K562 (cell line): ENCODE results near the gene SHF. TPM values are rescaled to one million over a fixed set of nuclear protein-coding genes. Genes with fewer than 3 reads are reported as not detected.
A peak's percentile ranks its signal among the peaks of the same experiment; 100 is the strongest.

ENCODE experiments used
- ARNT ChIP-seq, 2 experiments: fragments of 450-650 bp; IDR thresholded peaks; 2 replicates each; pipeline ENCODE4 v1.6.1; 2016; ENCODE audit warnings: mild to moderate bottlenecking in 1 of 2
- BDP1 ChIP-seq: IDR thresholded peaks from 3 replicates; pipeline ENCODE4 v1.6.1; 2011; ENCODE audit not compliant: insufficient read length, insufficient read depth
- BHLHE40 ChIP-seq: IDR thresholded peaks from 2 replicates; pipeline ENCODE4 v1.6.1; 2011; ENCODE audit warnings: low read length, improper control_type of control experiment
- BRD9 ChIP-seq: fragments of 450-650 bp; IDR thresholded peaks from 2 replicates; pipeline ENCODE4 v1.6.1; 2018; ENCODE audit warnings: low read depth; ENCODE audit not compliant: partially characterized antibody
- CBFA2T2 ChIP-seq: fragments of 450-650 bp; conservative IDR thresholded peaks from 2 replicates; pipeline ENCODE4 v1.6.1; 2017; ENCODE audit warnings: mild to moderate bottlenecking
- CHD2 ChIP-seq: IDR thresholded peaks from 2 replicates; pipeline ENCODE4 v1.6.1; 2011; ENCODE audit warnings: low read depth, low read length
- EHMT2 ChIP-seq: fragments of 450-650 bp; IDR thresholded peaks from 2 replicates; pipeline ENCODE4 v1.6.1; 2018; ENCODE audit warnings: antibody characterized with exemption
- ETS2 ChIP-seq: IDR thresholded peaks from 2 replicates; pipeline ENCODE4 v1.6.1; 2016; ENCODE audit warnings: borderline replicate concordance, missing genetic modification characterization, mild to moderate bottlenecking, moderate library complexity, missing compliant biosample characterization; ENCODE audit not compliant: poor library complexity, severe bottlenecking
- KDM4B ChIP-seq, 2 experiments: fragments of 450-650 bp in 1 of 2; sonication (generic) in 1 of 2; IDR thresholded peaks; 2 replicates each; pipeline ENCODE4 v1.6.1; 2016 to 2017; ENCODE audit warnings: borderline replicate concordance in 2 of 2, antibody characterized with exemption in 1 of 2, low read depth in 1 of 2, mild to moderate bottlenecking in 1 of 2
- MAFF ChIP-seq: IDR thresholded peaks from 2 replicates; pipeline ENCODE4 v1.6.1; 2012; ENCODE audit warnings: low read length, improper control_type of control experiment
- MTF1 ChIP-seq: fragments of 250-450 bp; sonication (Bioruptor Pico); IDR thresholded peaks from 2 replicates; pipeline ENCODE4 v1.9.0; 2021; ENCODE audit warnings: moderate library complexity, mild to moderate bottlenecking, inconsistent platforms, borderline replicate concordance
- NCOA1 ChIP-seq: fragments of 450-650 bp; IDR thresholded peaks from 2 replicates; pipeline ENCODE4 v1.6.1; 2016; ENCODE audit warnings: low read depth
- NR2F6 ChIP-seq: fragments of 450-650 bp; formaldehyde crosslinking; IDR thresholded peaks from 2 replicates; pipeline ENCODE4 v1.4.0; 2020; ENCODE audit warnings: mild to moderate bottlenecking
- SAFB2 ChIP-seq: fragments of 200-400 bp; formaldehyde crosslinking; IDR thresholded peaks from 2 replicates; pipeline ENCODE4 v1.6.1; 2018; ENCODE audit warnings: borderline replicate concordance, low read length, low read depth, moderate library complexity; ENCODE audit not compliant: severe bottlenecking
- SMC3 ChIP-seq: conservative IDR thresholded peaks from 2 replicates; pipeline ENCODE4 v1.6.1; 2011; ENCODE audit warnings: low read depth, low read length, improper control_type of control experiment; ENCODE audit not compliant: insufficient read depth
- TBL1XR1 ChIP-seq, 2 experiments: IDR thresholded peaks; 2 replicates each; pipeline ENCODE4 v1.6.1; 2012; ENCODE audit warnings: improper control_type of control experiment in 2 of 2, low read length in 2 of 2, mild to moderate bottlenecking in 1 of 2
- ZNF408 ChIP-seq: fragments of 250-450 bp; sonication (Bioruptor Pico); IDR thresholded peaks from 2 replicates; pipeline ENCODE4 v1.4.0; 2020; ENCODE audit warnings: low read depth, mild to moderate bottlenecking, moderate library complexity
- ZNF431 ChIP-seq: sonication (generic); formaldehyde crosslinking; IDR thresholded peaks from 2 replicates; pipeline ENCODE4 v1.8.0; 2022; ENCODE audit warnings: mild to moderate bottlenecking, missing genetic modification reagents
- polyA plus RNA-seq, 8 experiments: library from polyadenylated mRNA; depleted of rRNA in 4 of 8; stranded (reverse) in 5 of 8; unstranded in 3 of 8; fragments of >200 nt; fragmentation: Nextera tagmentation in 2 of 8; fragmentation: Illumina TruSeq in 1 of 8; extraction: Ambion mirVana in 2 of 8; extraction: Trizol in 1 of 8; gene quantifications; 2 replicates each; pipeline versions ENCODE4 v1.2.1 to v1.2.3, GENCODE V29; 2011 to 2014; ENCODE audit warnings: inconsistent platforms in 1 of 8, missing spikeins in 1 of 8
- total RNA-seq, 7 experiments: library from RNA; depleted of rRNA in 6 of 7; stranded (reverse); fragments of >200 nt in 6 of 7; fragmentation: Illumina TruSeq in 2 of 7; extraction: Trizol in 2 of 7; gene quantifications; 2 replicates each; pipeline versions ENCODE4 v1.2.1 to v1.2.3, GENCODE V29; 2011 to 2021; ENCODE audit warnings: low replicate concordance in 1 of 7
- TF ChIP-seq, protein P1 (sequence below): sonication (generic); formaldehyde crosslinking; IDR thresholded peaks from 2 replicates; pipeline ENCODE4 v1.8.1; 2022; ENCODE audit warnings: missing genetic modification reagents
- TF ChIP-seq, protein P2 (sequence below): fragments of 450-650 bp; IDR thresholded peaks from 2 replicates; pipeline ENCODE4 v1.6.1; 2018; ENCODE audit not compliant: partially characterized antibody
- TF ChIP-seq, protein P3 (sequence below): fragments of 250-450 bp; sonication (Bioruptor Pico); IDR thresholded peaks from 2 replicates; pipeline ENCODE4 v1.6.1; 2021; ENCODE audit warnings: mild to moderate bottlenecking
- TF ChIP-seq, protein P4 (sequence below): fragments of 450-650 bp; formaldehyde crosslinking; IDR thresholded peaks from 2 replicates; pipeline ENCODE4 v1.4.0; 2022; ENCODE audit warnings: mild to moderate bottlenecking, moderate library complexity

SHF gene
- total and polyA plus RNA-seq, 9 of the 15 experiments (the other 6 are each of a cell fraction or from before 2014, with no cell fraction given), result 0.51 to 2.2 (median 0.85) TPM; not detected in 2

- TF ChIP-seq ZNF431 (CRISPR knock-in tag), result 0 out of 2 replicates have a peak, but pooled peaks have one; percentile 46
- TF ChIP-seq NR2F6 (CRISPR knock-in tag), result no peak
- 0 out of 4 replicates have a peak, but pooled peaks of 1 of the 2 experiments have one; percentile 25 for TF ChIP-seq KDM4B (IDR thresholded peaks at IDR 0.05; ENCODE audit: borderline replicate concordance in 2 of 2, low read depth in 1 of 2)
- no peak; the same call in 1 of the 2 replicates for TF ChIP-seq NCOA1
- TF ChIP-seq, protein P1, sequence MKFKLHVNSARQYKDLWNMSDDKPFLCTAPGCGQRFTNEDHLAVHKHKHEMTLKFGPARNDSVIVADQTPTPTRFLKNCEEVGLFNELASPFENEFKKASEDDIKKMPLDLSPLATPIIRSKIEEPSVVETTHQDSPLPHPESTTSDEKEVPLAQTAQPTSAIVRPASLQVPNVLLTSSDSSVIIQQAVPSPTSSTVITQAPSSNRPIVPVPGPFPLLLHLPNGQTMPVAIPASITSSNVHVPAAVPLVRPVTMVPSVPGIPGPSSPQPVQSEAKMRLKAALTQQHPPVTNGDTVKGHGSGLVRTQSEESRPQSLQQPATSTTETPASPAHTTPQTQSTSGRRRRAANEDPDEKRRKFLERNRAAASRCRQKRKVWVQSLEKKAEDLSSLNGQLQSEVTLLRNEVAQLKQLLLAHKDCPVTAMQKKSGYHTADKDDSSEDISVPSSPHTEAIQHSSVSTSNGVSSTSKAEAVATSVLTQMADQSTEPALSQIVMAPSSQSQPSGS, result no peak
- no peak; the same call in 1 of the 2 replicates for TF ChIP-seq EHMT2
- TF ChIP-seq SMC3, result no peak
- no peak for TF ChIP-seq ZNF408 (CRISPR knock-in tag)
- TF ChIP-seq CHD2, result peak; percentile 48; the same call in 1 of the 2 replicates
- no peak; the same call in 1 of the 2 replicates for TF ChIP-seq CBFA2T2
- no peak for TF ChIP-seq SAFB2
- TF ChIP-seq, protein P2, sequence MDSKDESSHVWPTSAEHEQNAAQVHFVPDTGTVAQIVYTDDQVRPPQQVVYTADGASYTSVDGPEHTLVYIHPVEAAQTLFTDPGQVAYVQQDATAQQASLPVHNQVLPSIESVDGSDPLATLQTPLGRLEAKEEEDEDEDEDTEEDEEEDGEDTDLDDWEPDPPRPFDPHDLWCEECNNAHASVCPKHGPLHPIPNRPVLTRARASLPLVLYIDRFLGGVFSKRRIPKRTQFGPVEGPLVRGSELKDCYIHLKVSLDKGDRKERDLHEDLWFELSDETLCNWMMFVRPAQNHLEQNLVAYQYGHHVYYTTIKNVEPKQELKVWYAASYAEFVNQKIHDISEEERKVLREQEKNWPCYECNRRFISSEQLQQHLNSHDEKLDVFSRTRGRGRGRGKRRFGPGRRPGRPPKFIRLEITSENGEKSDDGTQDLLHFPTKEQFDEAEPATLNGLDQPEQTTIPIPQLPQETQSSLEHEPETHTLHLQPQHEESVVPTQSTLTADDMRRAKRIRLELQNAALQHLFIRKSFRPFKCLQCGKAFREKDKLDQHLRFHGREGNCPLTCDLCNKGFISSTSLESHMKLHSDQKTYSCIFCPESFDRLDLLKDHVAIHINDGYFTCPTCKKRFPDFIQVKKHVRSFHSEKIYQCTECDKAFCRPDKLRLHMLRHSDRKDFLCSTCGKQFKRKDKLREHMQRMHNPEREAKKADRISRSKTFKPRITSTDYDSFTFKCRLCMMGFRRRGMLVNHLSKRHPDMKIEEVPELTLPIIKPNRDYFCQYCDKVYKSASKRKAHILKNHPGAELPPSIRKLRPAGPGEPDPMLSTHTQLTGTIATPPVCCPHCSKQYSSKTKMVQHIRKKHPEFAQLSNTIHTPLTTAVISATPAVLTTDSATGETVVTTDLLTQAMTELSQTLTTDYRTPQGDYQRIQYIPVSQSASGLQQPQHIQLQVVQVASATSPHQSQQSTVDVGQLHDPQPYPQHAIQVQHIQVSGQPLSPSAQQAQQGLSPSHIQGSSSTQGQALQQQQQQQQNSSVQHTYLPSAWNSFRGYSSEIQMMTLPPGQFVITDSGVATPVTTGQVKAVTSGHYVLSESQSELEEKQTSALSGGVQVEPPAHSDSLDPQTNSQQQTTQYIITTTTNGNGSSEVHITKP, result peak; percentile 57
- TF ChIP-seq MTF1, result no peak
- peak in 1 of 2 experiments; percentile 95; a peak in 2 of 4 replicates for TF ChIP-seq ARNT (IDR thresholded peaks at IDR 0.05)
- TF ChIP-seq, protein P3, sequence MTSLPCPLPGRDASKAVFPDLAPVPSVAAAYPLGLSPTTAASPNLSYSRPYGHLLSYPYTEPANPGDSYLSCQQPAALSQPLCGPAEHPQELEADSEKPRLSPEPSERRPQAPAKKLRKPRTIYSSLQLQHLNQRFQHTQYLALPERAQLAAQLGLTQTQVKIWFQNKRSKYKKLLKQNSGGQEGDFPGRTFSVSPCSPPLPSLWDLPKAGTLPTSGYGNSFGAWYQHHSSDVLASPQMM (CRISPR knock-in tag), result no peak
- TF ChIP-seq, protein P4, sequence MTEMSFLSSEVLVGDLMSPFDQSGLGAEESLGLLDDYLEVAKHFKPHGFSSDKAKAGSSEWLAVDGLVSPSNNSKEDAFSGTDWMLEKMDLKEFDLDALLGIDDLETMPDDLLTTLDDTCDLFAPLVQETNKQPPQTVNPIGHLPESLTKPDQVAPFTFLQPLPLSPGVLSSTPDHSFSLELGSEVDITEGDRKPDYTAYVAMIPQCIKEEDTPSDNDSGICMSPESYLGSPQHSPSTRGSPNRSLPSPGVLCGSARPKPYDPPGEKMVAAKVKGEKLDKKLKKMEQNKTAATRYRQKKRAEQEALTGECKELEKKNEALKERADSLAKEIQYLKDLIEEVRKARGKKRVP (CRISPR knock-in tag), result no peak
- TF ChIP-seq BRD9, result peak; percentile 99
- TF ChIP-seq BDP1, result peak; percentile 92
- TF ChIP-seq TBL1XR1 (IDR thresholded peaks at IDR 0.05; ENCODE audit: low read length in 2 of 2), result peak; percentile 18 to 89; a peak in 2 of 4 replicates
- peak; percentile 34; the same call in 1 of the 2 replicates for TF ChIP-seq BHLHE40
- no peak for TF ChIP-seq ETS2 (tag)
- 0 out of 2 replicates have a peak, but pooled peaks have one; percentile 24 for TF ChIP-seq MAFF
Observed at GRCh38 chr15:45200001-45200798, 12.4 kb upstream of the SHF start (continued).
